SK-N-SH (cell line): ENCODE measurements around the gene TRPC5OS. TPM values are rescaled to one million over a fixed set of nuclear protein-coding genes. Genes with fewer than 3 reads are reported as not detected.

Source experiments
- CTCF ChIA-PET: fragments of 300-600, 350-600 bp; formaldehyde crosslinking; extraction: SDS; loops from one replicate; lab custom pipeline; 2021; lab: Yijun Ruan, JAX
- POLR2A ChIA-PET: fragments of 350-600 bp; sonication (Branson Sonifier 250); formaldehyde crosslinking; extraction: SDS; loops from one replicate; lab custom pipeline; 2020; ENCODE audit warnings: antibody characterized with exemption, inconsistent platforms; lab: Yijun Ruan, JAX
- DNase-seq: peaks from one replicate; pipeline ENCODE4 v3.0.0; 2012
- H2AFZ ChIP-seq: fragments of 200-600 bp; sonication (generic); 2 replicates; pipeline ENCODE4 v1.8.1; 2016; ENCODE audit warnings: antibody characterized with exemption, mild to moderate bottlenecking, low read depth
- H3F3A ChIP-seq: fragments of 200-600 bp; sonication (generic); replicated peaks from 2 replicates; pipeline ENCODE3; 2016; ENCODE audit warnings: antibody characterized with exemption, mild to moderate bottlenecking; ENCODE audit not compliant: insufficient read depth
- H3K27ac ChIP-seq, 2 experiments: fragments of 200-500 bp in 1 of 2; fragments of 200-600 bp in 1 of 2; sonication (Bioruptor generic) in 1 of 2; sonication (generic), shearing (Covaris generic) in 1 of 2; 2 replicates each; pipeline versions ENCODE4 v1.5.1 to v1.6.1; 2014 to 2016; ENCODE audit warnings: low read depth in 2 of 2, inconsistent platforms in 1 of 2, low read length in 1 of 2, mild to moderate bottlenecking in 1 of 2, mixed read lengths in 1 of 2
- H3K27me3 ChIP-seq: fragments of 200-600 bp; sonication (generic), shearing (Covaris generic); 2 replicates; pipeline ENCODE4 v1.6.1; 2016; ENCODE audit warnings: mixed run types; ENCODE audit not compliant: insufficient read depth
- H3K36me3 ChIP-seq, 2 experiments: fragments of 200-500 bp in 1 of 2; fragments of 200-600 bp in 1 of 2; sonication (Bioruptor generic) in 1 of 2; sonication (generic) in 1 of 2; replicated peaks in 1 of 2; 2 replicates each; pipeline versions ENCODE3 to v1.5.1; 2014 to 2016; ENCODE audit warnings: low read length in 1 of 2, mild to moderate bottlenecking in 1 of 2; ENCODE audit not compliant: insufficient read depth in 2 of 2, control insufficient read depth in 1 of 2
- H3K4me1 ChIP-seq, 2 experiments: fragments of 200-500 bp in 1 of 2; fragments of 200-600 bp in 1 of 2; sonication (Bioruptor generic) in 1 of 2; sonication (generic), shearing (Covaris generic) in 1 of 2; 2 replicates each; pipeline versions ENCODE4 v1.5.1 to v1.6.1; 2014 to 2016; ENCODE audit warnings: low read depth in 1 of 2, low read length in 1 of 2, mixed run types in 1 of 2; ENCODE audit not compliant: insufficient read depth in 2 of 2, control insufficient read depth in 1 of 2
- H3K4me2 ChIP-seq: fragments of 200-600 bp; sonication (generic), shearing (Covaris generic); 2 replicates; pipeline ENCODE4 v1.6.1; 2017; ENCODE audit warnings: mixed run types
- H3K4me3 ChIP-seq, 2 experiments: fragments of 200-500 bp in 1 of 2; fragments of 200-600 bp in 1 of 2; sonication (Bioruptor generic) in 1 of 2; sonication (generic), shearing (Covaris generic) in 1 of 2; 2 replicates each; pipeline versions ENCODE4 v1.5.1 to v1.8.1; 2014 to 2016; ENCODE audit warnings: low read depth in 2 of 2, inconsistent platforms in 1 of 2, low read length in 1 of 2, mild to moderate bottlenecking in 1 of 2, mixed read lengths in 1 of 2, moderate library complexity in 1 of 2
- H3K79me2 ChIP-seq: fragments of 200-600 bp; sonication (generic); 2 replicates; pipeline ENCODE4 v1.8.1; 2017; ENCODE audit warnings: mild to moderate bottlenecking; ENCODE audit not compliant: insufficient read depth
- H3K9ac ChIP-seq: fragments of 200-600 bp; sonication (generic); 2 replicates; pipeline ENCODE4 v1.6.1; 2017; ENCODE audit warnings: mixed run types
- H3K9me2 ChIP-seq: fragments of 200-600 bp; sonication (generic); 2 replicates; pipeline ENCODE4 v1.6.1; 2017; ENCODE audit warnings: mixed run types
- H3K9me3 ChIP-seq: fragments of 200-600 bp; sonication (generic); 2 replicates; pipeline ENCODE4 v1.6.1; 2017; ENCODE audit warnings: mixed run types, mild to moderate bottlenecking, moderate library complexity
- H4K20me1 ChIP-seq: fragments of 200-600 bp; sonication (generic); 2 replicates; pipeline ENCODE4 v1.6.1; 2017; ENCODE audit warnings: mild to moderate bottlenecking, mixed run types; ENCODE audit not compliant: insufficient read depth
- ELF1 ChIP-seq: IDR thresholded peaks from 2 replicates; pipeline ENCODE4 v1.4.0; 2012
- EP300 ChIP-seq, 2 experiments: IDR thresholded peaks; 2 replicates each; pipeline versions ENCODE4 v1.4.0 to v1.6.1; 2012; ENCODE audit warnings: borderline replicate concordance in 1 of 2, low read depth in 1 of 2, low read length in 1 of 2
- FOSL2 ChIP-seq: IDR thresholded peaks from 2 replicates; pipeline ENCODE4 v1.4.0; 2012; ENCODE audit warnings: low read depth, mild to moderate bottlenecking, moderate library complexity, borderline replicate concordance
- FOXJ3 ChIP-seq: sonication (generic); formaldehyde crosslinking; IDR thresholded peaks from 2 replicates; pipeline ENCODE4 v1.5.1; 2020; ENCODE audit warnings: mild to moderate bottlenecking, missing genetic modification reagents
- JUND ChIP-seq: IDR thresholded peaks from 2 replicates; pipeline ENCODE4 v1.4.0; 2012
- MEF2A ChIP-seq: IDR thresholded peaks from 2 replicates; pipeline ENCODE4 v1.4.0; 2012; ENCODE audit warnings: low read depth, borderline replicate concordance
- MXI1 ChIP-seq: IDR thresholded peaks from 2 replicates; pipeline ENCODE4 v1.6.1; 2012; ENCODE audit warnings: mild to moderate bottlenecking, low read depth, low read length, improper control_type of control experiment
- NFIC ChIP-seq: IDR thresholded peaks from 2 replicates; pipeline ENCODE4 v1.4.0; 2012; ENCODE audit warnings: borderline replicate concordance
- POLR2AphosphoS5 ChIP-seq: IDR thresholded peaks from 2 replicates; pipeline ENCODE4 v1.6.1; 2012; ENCODE audit warnings: low read depth, low read length
- TEAD4 ChIP-seq: IDR thresholded peaks from 2 replicates; pipeline ENCODE4 v1.4.0; 2012; ENCODE audit warnings: mild to moderate bottlenecking, borderline replicate concordance; ENCODE audit not compliant: insufficient read depth
- YY1 ChIP-seq: IDR thresholded peaks from 2 replicates; pipeline ENCODE4 v1.4.0; 2012; ENCODE audit warnings: low read depth, mild to moderate bottlenecking
- WGBS: methylation state at CpG from one replicate; pipeline ENCODE4 v1.1.6; 2017; ENCODE audit warnings: low lambda C conversion rate; 5-methylcytosine and 5-hydroxymethylcytosine counted together
- polyA plus RNA-seq, 3 experiments: library from polyadenylated mRNA; depleted of rRNA; stranded (reverse); fragments of >200 nt; gene quantifications; 2 replicates each; pipeline ENCODE4 v1.2.3, GENCODE V29; 2012
- TF ChIP-seq, protein P1 (sequence below): IDR thresholded peaks from 2 replicates; pipeline ENCODE4 v1.4.0; 2012; ENCODE audit warnings: low read depth, borderline replicate concordance
- TF ChIP-seq, protein P2 (sequence below): fragments of 150-350 bp; IDR thresholded peaks from 2 replicates; pipeline ENCODE4 v1.6.1; 2016; ENCODE audit warnings: mild to moderate bottlenecking, low read depth, low read length
- TF ChIP-seq, protein P3 (sequence below): IDR thresholded peaks from 2 replicates; pipeline ENCODE4 v1.4.0; 2012; ENCODE audit warnings: low read depth

The TRPC5OS gene
- polyA plus RNA-seq, 1 of the 3 experiments (the other 2 are of a cell fraction) = not detected

DNA sequence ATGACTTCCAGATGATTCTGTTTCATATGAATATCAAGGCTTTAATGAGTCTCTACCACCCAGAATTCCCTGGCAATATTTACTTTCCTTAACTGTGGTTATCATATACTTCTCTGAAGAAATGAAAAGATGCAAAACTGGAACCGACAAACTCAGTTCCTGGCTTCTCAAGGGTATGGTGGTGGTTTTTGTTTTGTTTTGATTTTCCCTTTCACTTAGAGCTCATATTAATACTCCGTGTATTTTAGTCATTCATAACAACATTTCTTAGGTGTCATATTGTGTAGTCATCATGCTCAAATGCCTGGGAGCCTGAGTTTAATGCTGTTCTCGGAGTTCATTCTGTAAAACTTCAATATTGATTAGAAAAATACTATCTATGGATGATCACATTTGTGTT lies 665 bp downstream of the TRPC5OS start:
- DNase-seq = no peak
- Histone ChIP-seq H3K9me3 (no peaks in the 10 kb centered on the region), H4K20me1 (no peaks in the 10 kb centered on the region), H3F3A (no peaks in the 10 kb centered on the region), H3K27ac (no peak overlapping the region), H2AFZ (no peak overlapping the region), H3K4me1 (no peaks in the 10 kb centered on the region), H3K4me3 (no peak overlapping the region), H3K79me2 (no peaks in the 10 kb centered on the region), H3K27me3 (no peaks in the 10 kb centered on the region; the same call in 1 of the 2 replicates)
- CTCF ChIA-PET = no interaction called here
- 22% methylated on average over 3 of the region's 3 CpGs for whole genome bisulfite sequencing
- POLR2A ChIA-PET = no interaction called here
- no peak for TF ChIP-seq YY1
- TF ChIP-seq, all 33 proteins: peak for 0
- H3K36me3 ChIP-seq = no peaks in the 10 kb centered on the region
- H3K9ac ChIP-seq = no peak overlapping the region
- no peak overlapping the region for H3K4me2 ChIP-seq
- no peaks in the 10 kb centered on the region for H3K9me2 ChIP-seq

DNA sequence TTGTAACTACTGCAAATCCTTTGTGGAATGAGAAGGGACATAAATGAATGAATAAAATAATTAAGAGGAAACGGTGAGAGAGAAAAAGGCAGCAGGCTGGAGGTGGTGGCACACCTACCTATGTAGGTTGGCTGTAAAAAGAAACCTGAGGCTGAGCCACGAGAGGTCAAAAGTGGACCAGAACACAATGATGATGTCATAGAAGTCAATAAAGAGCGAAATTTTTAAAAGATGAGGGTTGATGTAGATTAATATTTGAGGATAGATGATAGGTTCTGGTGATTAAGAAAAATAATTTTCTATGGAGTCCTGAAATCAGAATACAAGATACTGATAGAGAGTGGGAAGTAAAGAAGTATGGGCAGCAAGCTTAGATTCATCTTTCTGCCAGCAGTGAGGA lies 1.7 kb downstream of the TRPC5OS start:
- Histone ChIP-seq H4K20me1 (no peaks in the 10 kb centered on the region), H3K4me1 (no peaks in the 10 kb centered on the region), H3F3A (no peaks in the 10 kb centered on the region), H3K79me2 (no peaks in the 10 kb centered on the region), H3K36me3 (no peaks in the 10 kb centered on the region), H3K9me2 (no peaks in the 10 kb centered on the region), H3K9ac (no peak overlapping the region), H2AFZ (no peak overlapping the region), H3K4me2 (no peak overlapping the region), H3K4me3 (no peak overlapping the region), H3K9me3 (no peaks in the 10 kb centered on the region), H3K27me3 (no peaks in the 10 kb centered on the region; the same call in 1 of the 2 replicates), H3K27ac (no peak overlapping the region)
- POLR2A ChIA-PET = no interaction called here
- DNase-seq = no peak
- TF ChIP-seq, protein P1, sequence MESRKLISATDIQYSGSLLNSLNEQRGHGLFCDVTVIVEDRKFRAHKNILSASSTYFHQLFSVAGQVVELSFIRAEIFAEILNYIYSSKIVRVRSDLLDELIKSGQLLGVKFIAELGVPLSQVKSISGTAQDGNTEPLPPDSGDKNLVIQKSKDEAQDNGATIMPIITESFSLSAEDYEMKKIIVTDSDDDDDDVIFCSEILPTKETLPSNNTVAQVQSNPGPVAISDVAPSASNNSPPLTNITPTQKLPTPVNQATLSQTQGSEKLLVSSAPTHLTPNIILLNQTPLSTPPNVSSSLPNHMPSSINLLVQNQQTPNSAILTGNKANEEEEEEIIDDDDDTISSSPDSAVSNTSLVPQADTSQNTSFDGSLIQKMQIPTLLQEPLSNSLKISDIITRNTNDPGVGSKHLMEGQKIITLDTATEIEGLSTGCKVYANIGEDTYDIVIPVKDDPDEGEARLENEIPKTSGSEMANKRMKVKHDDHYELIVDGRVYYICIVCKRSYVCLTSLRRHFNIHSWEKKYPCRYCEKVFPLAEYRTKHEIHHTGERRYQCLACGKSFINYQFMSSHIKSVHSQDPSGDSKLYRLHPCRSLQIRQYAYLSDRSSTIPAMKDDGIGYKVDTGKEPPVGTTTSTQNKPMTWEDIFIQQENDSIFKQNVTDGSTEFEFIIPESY = no peak
- no peak for TF ChIP-seq FOXJ3
- TF ChIP-seq POLR2AphosphoS5 = no peak
- TF ChIP-seq EP300 (IDR thresholded peaks at IDR 0.05; ENCODE audit: borderline replicate concordance in 1 of 2, low read depth in 1 of 2, low read length in 1 of 2) = no peak
- TF ChIP-seq YY1 = no peak
- TF ChIP-seq, protein P2, sequence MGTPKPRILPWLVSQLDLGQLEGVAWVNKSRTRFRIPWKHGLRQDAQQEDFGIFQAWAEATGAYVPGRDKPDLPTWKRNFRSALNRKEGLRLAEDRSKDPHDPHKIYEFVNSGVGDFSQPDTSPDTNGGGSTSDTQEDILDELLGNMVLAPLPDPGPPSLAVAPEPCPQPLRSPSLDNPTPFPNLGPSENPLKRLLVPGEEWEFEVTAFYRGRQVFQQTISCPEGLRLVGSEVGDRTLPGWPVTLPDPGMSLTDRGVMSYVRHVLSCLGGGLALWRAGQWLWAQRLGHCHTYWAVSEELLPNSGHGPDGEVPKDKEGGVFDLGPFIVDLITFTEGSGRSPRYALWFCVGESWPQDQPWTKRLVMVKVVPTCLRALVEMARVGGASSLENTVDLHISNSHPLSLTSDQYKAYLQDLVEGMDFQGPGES = no peak
- TF ChIP-seq MEF2A = no peak
- TF ChIP-seq MXI1 = no peak
- TF ChIP-seq, protein P3, sequence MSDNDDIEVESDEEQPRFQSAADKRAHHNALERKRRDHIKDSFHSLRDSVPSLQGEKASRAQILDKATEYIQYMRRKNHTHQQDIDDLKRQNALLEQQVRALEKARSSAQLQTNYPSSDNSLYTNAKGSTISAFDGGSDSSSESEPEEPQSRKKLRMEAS = no peak
- TF ChIP-seq ELF1 = no peak
- no peak for TF ChIP-seq TEAD4
- no peak for TF ChIP-seq FOSL2
- no peak for TF ChIP-seq NFIC
- no peak for TF ChIP-seq JUND
- CTCF ChIA-PET = no interaction called here
- WGBS = 18% methylated on average over 3 of the region's 3 CpGs
